ENCODE measurements around the gene F13A1.
A peak's percentile ranks its signal among the peaks of the same experiment; 100 is the strongest.

The F13A1 gene

GRCh38 chr6:6235786-6236185 lies 84.7 kb downstream of the F13A1 start:
- DNase-seq (ENCODE audit: insufficient read length, low spot score) (no peak), FAIRE-seq (no peak)
- no peak for TF ChIP-seq CTCF (IDR thresholded peaks at IDR 0.05; ENCODE audit: insufficient read depth, missing control alignments)

- FAIRE-seq (no peak), DNase-seq (ENCODE audit: insufficient read length, low spot score) (no peak)
- TF ChIP-seq CTCF (IDR thresholded peaks at IDR 0.05; ENCODE audit: insufficient read depth, missing control alignments) = no peak
Observed at GRCh38 chr6:6234963-6235362, 85.5 kb downstream of the F13A1 start.

DNA sequence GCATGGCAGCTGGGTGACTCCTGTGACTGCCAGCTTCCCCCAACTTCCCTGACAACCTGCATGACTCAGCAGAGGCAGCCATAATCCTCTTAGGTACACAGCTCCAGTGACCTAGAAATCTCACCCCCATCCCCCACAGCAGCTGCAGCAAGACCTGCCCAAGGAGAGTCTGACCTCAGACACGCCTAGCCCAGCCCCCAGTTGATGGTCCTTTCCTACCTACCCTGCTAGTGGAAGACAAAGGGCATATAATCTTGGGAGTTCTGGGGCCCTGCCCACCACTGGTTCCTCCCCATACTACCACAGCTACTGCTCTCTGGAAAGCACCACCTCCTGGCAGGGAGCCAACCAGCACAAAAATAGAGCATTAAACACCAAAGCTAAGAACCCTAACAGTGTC lies 90.2 kb downstream of the F13A1 start:
- TF ChIP-seq CTCF (IDR thresholded peaks at IDR 0.05; ENCODE audit: insufficient read depth, missing control alignments) = no peak
- DNase-seq (ENCODE audit: insufficient read length, low spot score) (no peak), FAIRE-seq (no peak)

GRCh38 chr6:6227896-6228295 lies 92.6 kb downstream of the F13A1 start:
- no peak for TF ChIP-seq CTCF (IDR thresholded peaks at IDR 0.05; ENCODE audit: insufficient read depth, missing control alignments)
- DNase-seq (ENCODE audit: insufficient read length, low spot score) = no peak
- FAIRE-seq = no peak

GRCh38 chr6:6225885-6226529 lies 94.5 kb downstream of the F13A1 start:
- no peak for TF ChIP-seq CTCF (IDR thresholded peaks at IDR 0.05; ENCODE audit: insufficient read depth, missing control alignments)
- DNase-seq (ENCODE audit: insufficient read length, low spot score) = no peak
- FAIRE-seq = no peak

DNA sequence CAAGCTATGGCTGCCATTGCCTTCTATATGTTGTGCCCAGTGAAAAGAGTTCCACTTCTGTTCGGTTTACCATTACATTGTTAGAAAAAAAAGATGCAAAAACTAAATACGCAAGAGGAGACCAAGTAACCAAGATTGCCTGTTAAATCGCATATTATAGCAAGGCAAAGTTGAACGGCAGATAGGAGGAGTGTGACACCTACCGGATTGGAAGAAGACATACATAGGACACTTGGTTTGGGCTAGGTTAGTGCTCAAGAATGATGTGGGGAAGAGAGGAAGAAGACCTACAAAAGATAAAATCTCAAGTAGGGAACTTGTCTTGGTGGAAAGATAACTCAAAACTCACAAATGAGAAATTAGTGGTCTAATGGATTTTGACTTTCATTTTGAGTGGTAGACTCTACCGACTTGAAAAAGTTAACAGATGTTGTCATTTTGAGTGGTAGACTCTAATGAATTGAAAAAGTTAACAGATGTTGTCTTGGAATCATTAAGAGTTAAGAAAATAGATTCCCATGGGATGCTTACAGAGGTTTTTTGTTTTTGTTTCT lies 95.5 kb downstream of the F13A1 start:
- DNase-seq (ENCODE audit: insufficient read length, low spot score) (no peak), FAIRE-seq (no peak)
- no peak for TF ChIP-seq CTCF (IDR thresholded peaks at IDR 0.05; ENCODE audit: insufficient read depth, missing control alignments)

DNA sequence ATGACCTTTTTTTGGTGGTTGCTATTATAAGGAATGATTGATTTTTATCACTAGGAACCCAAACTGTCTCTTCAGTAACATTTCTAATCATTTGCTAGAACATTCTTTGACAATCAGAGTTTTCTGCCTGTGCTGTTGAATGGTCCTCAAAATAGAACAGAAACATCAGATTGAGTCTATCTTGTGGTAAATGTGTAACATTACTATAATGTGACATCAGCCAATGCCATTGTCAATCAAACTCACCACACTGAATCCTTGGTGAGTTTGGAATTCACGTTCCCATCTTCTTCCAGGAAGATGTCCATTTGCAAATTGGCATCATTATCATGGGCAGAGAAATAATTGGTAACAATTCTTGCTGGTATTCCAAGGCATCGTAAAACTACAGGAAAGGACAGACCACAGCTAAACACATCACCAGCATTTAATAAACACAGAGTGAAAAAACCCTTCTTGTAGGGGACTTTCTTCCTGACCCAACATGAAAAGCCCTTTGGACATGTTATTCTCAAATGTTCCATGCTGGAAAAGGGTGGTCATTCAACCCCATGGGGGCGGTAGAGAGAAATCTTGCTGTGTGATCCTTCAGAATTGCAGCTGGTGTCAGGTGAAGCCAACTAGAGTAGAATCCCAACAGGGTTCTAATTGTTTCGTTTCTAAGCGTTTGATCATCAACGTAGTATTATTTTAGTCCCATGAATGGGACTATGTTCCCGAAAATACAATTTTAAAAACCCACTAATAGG lies 98.5 kb downstream of the F13A1 start:
- DNase-seq (ENCODE audit: insufficient read length, low spot score) = no peak
- FAIRE-seq = no peak
- TF ChIP-seq CTCF (IDR thresholded peaks at IDR 0.05; ENCODE audit: insufficient read depth, missing control alignments) = peak; percentile 56

Data from D721Med (cell line).